Right lobe of liver (tissue), 6 donors: Measurements from ENCODE around the gene RIMBP2. TPM values are rescaled to one million over a fixed set of nuclear protein-coding genes. Genes with fewer than 3 reads are reported as not detected.

Experiments used
- ATAC-seq, 4 donors: fragments of 200-7000 bp; cut with Tn5 transposase; one replicate each; pipeline ENCODE4 v1.9.1; 2020; ENCODE audit warnings: mild to moderate bottlenecking in 4 of 4, moderate library complexity in 4 of 4
- DNase-seq, 3 donors: peaks; one replicate each; pipeline ENCODE4 v3.0.0-alpha.2; 2020
- H3K27ac ChIP-seq, 3 donors: fragments of 200-600 bp; one replicate each; pipeline ENCODE4 v1.8.0; 2022
- H3K27me3 ChIP-seq, 2 donors: fragments of 200-600 bp; one replicate each; pipeline ENCODE4 v1.8.0; 2022
- H3K36me3 ChIP-seq, 4 donors: fragments of 200-600 bp; sonication (generic) in 1 of 4; one replicate each; pipeline versions ENCODE4 v1.5.1 to v1.8.0; 2017 to 2022; ENCODE audit warnings: control low read depth in 1 of 4
- H3K4me1 ChIP-seq, 4 donors: fragments of 200-600 bp; sonication (generic) in 1 of 4; one replicate each; pipeline versions ENCODE4 v1.5.1 to v1.8.0; 2017 to 2022; ENCODE audit warnings: control low read depth in 1 of 4
- H3K4me3 ChIP-seq, 3 donors: fragments of 200-600 bp; one replicate each; pipeline ENCODE4 v1.8.0; 2022
- H3K9me3 ChIP-seq, 4 donors: fragments of 200-600 bp; sonication (generic) in 1 of 4; one replicate each; pipeline versions ENCODE4 v1.5.1 to v1.8.0; 2017 to 2022; ENCODE audit warnings: control low read depth in 1 of 4
- POLR2A ChIP-seq: fragments of 450-650 bp; IDR thresholded peaks from one replicate; pipeline ENCODE4 v1.6.1; 2017; ENCODE audit warnings: antibody characterized with exemption, mild to moderate bottlenecking
- WGBS: methylation state at CpG from one replicate; pipeline ENCODE4 v1.1.6; 2018; ENCODE audit warnings: low coverage, low lambda C conversion rate; ENCODE audit not compliant: insufficient coverage; ENCODE audit errors: missing lambda C conversion rate; 5-methylcytosine and 5-hydroxymethylcytosine counted together
- intact Hi-C, 2 donors: fragments of 100-400 bp; cut with DNase I; formaldehyde crosslinking; loops; one replicate each; pipeline versions ENCODE4 v1.11.2 to v1.14.1; 2022
- total RNA-seq, 6 experiments: library from RNA; depleted of rRNA in 2 of 6; stranded (reverse); fragments of >200 nt in 2 of 6; fragmentation: NEBNext Ultra II Directional in 3 of 6; extraction: Animal tissue kit (Norgen Biotek cat#: 25700) in 3 of 6; gene quantifications; one replicate each; pipeline versions ENCODE4 v1.1.0 to v1.2.4, GENCODE V29; 2016 to 2023
- TF ChIP-seq, protein P1 (sequence below), 4 donors: fragments of 200-600 bp in 3 of 4; fragments of 450-650 bp in 1 of 4; IDR thresholded peaks; one replicate each; pipeline versions ENCODE4 v1.5.1 to v1.8.0; 2016 to 2022; ENCODE audit warnings: antibody characterized with exemption in 4 of 4, mild to moderate bottlenecking in 2 of 4
- donor health status: DM: no; HTN: yes; CAD: no.
- donor health status: DM: no; HTN: no; CAD: no.
- donor health status: DM: no; HTN: no; CAD: no.
- donor health status: DM: no; HTN: yes; CAD: no.
- donor health status: DM: no; HTN: yes; CAD: no.

RIMBP2 gene
- total RNA-seq, 6 experiments from 2014 or later: 0.04 to 0.19 TPM; not detected in 4

DNA sequence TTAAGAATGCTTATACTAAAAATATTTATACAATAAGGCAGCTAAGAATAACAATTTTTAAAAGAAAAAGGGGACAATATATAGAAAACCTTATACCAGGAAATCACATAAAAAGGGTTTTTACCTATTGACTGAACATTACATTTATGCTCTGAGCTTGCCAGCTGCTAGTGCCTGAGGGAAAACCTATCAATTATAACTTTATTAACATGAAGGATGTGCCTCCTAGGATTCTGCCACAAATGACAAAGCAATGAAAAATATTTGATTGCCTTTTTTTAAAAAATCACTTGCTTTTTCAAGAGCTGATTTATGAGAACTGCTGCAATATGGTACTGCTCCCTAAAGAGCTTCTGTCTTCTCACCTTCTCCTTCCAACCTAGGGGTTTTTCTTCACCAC, 185.7 kb downstream of the RIMBP2 start:
- DNase-seq: no peak
- H3K27ac ChIP-seq: no peak overlapping the region
- ATAC-seq: no peak
- no peak overlapping the region for H3K4me3 ChIP-seq
- TF ChIP-seq, protein P1, sequence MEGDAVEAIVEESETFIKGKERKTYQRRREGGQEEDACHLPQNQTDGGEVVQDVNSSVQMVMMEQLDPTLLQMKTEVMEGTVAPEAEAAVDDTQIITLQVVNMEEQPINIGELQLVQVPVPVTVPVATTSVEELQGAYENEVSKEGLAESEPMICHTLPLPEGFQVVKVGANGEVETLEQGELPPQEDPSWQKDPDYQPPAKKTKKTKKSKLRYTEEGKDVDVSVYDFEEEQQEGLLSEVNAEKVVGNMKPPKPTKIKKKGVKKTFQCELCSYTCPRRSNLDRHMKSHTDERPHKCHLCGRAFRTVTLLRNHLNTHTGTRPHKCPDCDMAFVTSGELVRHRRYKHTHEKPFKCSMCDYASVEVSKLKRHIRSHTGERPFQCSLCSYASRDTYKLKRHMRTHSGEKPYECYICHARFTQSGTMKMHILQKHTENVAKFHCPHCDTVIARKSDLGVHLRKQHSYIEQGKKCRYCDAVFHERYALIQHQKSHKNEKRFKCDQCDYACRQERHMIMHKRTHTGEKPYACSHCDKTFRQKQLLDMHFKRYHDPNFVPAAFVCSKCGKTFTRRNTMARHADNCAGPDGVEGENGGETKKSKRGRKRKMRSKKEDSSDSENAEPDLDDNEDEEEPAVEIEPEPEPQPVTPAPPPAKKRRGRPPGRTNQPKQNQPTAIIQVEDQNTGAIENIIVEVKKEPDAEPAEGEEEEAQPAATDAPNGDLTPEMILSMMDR (IDR thresholded peaks at IDR 0.05): no peak
- no peak for TF ChIP-seq POLR2A
- no peaks in the 10 kb centered on the region for H3K36me3 ChIP-seq
- no peaks in the 10 kb centered on the region for H3K4me1 ChIP-seq
- intact Hi-C loops: no loop called here
- H3K9me3 ChIP-seq: no peaks in the 10 kb centered on the region
- H3K27me3 ChIP-seq: no peaks in the 10 kb centered on the region

DNA sequence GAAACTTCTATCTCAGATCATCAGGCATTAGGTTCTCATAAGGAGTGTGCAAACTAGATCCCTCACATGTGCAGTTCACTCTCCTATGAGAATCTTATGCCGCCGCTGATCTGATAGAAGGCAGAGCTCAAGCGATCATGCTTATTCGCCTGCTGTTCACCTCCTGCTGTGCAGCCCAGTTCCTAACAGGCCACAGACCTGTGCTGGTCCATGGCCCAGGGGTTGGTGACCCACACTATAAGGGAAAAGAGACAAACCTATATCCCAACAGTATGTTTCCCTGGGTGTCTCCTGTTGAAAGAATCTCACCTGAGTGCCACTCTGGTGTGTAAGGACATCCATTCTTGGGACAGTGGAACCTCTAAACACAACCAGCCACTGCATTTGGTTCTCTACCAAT, 186.3 kb downstream of the RIMBP2 start:
- no peak for DNase-seq
- ATAC-seq: no peak
- TF ChIP-seq POLR2A: no peak
- TF ChIP-seq, protein P1 (IDR thresholded peaks at IDR 0.05): no peak
- 60% methylated on average over 2 of the region's 4 CpGs for WGBS
- H3K27me3 ChIP-seq: no peaks in the 10 kb centered on the region
- no peak overlapping the region for H3K4me3 ChIP-seq
- intact Hi-C loops: no loop called here
- no peaks in the 10 kb centered on the region for H3K4me1 ChIP-seq
- H3K27ac ChIP-seq: no peak overlapping the region
- no peaks in the 10 kb centered on the region for H3K9me3 ChIP-seq
- H3K36me3 ChIP-seq: no peaks in the 10 kb centered on the region

DNA sequence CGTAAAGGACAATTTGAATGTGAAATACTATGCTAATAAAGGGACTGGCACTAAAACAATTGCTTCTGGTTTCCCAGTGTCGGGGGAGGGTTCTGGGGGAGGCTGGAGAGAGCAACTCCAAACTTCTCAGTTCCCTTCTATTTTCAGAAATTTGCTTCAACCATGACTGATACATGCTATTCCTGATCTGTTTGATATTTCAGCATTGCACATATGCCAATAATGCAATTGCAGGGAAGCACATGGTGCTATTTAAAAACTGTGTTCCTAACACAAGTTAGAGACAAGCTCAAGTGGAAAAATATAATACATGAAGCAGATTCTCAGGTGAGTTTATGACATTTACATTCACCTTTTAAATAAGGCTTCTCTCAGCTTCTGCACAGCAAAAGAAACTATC, 188.9 kb downstream of the RIMBP2 start:
- H3K4me1 ChIP-seq: no peaks in the 10 kb centered on the region
- H3K27me3 ChIP-seq: no peaks in the 10 kb centered on the region
- no peak for DNase-seq
- H3K9me3 ChIP-seq: no peaks in the 10 kb centered on the region
- H3K27ac ChIP-seq: no peak overlapping the region
- intact Hi-C loops: no loop called here
- no peak overlapping the region for H3K4me3 ChIP-seq
- TF ChIP-seq, protein P1 (IDR thresholded peaks at IDR 0.05): no peak
- TF ChIP-seq POLR2A: no peak
- WGBS: 33% methylated on average over 2 of the region's 2 CpGs
- H3K36me3 ChIP-seq: no peaks in the 10 kb centered on the region
- ATAC-seq: no peak

DNA sequence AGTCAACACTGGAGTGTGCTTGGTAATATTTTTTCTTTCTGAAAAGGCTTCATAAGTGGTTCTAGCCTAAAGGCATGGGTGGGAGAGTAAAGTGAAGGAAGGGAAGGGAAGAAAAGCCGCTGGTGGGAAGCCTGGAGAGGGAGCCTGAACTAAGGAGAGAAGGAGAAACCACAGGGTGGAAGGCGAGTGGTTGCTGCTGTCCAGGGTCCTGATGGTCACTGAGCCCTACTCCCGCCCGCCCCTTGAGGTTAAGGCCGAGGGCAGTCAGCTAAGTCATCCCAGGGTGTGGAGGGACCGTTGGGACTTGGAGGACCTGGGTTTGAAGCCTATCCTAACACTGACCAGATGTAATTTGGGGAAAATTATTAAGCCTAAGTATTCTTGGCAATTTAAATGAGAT, 189.3 kb downstream of the RIMBP2 start:
- 5% methylated on average over 5 of the region's 6 CpGs for WGBS
- Histone ChIP-seq H3K4me3 (no peak overlapping the region), H3K27me3 (no peaks in the 10 kb centered on the region), H3K27ac (no peak overlapping the region), H3K9me3 (no peaks in the 10 kb centered on the region), H3K4me1 (no peaks in the 10 kb centered on the region), H3K36me3 (no peaks in the 10 kb centered on the region)
- DNase-seq: no peak
- intact Hi-C loops: no loop called here
- no peak for TF ChIP-seq POLR2A
- TF ChIP-seq, protein P1 (IDR thresholded peaks at IDR 0.05): no peak
- peak in 2 of 4 donors; percentile 29 to 40 for ATAC-seq
